ENCODE data around the gene PIGBOS1. TPM values are rescaled to one million over a fixed set of nuclear protein-coding genes. Genes with fewer than 3 reads are reported as not detected.
"Not testable (repeated sequence)": the region's sequence is repeated elsewhere in the genome, so short reads cannot be mapped to it uniquely, and the experiment has no call there.

The PIGBOS1 gene
- total RNA-seq, 4 donors from 2014 or later, result 10.4 to 30.4 (median 12.0) TPM

DNA sequence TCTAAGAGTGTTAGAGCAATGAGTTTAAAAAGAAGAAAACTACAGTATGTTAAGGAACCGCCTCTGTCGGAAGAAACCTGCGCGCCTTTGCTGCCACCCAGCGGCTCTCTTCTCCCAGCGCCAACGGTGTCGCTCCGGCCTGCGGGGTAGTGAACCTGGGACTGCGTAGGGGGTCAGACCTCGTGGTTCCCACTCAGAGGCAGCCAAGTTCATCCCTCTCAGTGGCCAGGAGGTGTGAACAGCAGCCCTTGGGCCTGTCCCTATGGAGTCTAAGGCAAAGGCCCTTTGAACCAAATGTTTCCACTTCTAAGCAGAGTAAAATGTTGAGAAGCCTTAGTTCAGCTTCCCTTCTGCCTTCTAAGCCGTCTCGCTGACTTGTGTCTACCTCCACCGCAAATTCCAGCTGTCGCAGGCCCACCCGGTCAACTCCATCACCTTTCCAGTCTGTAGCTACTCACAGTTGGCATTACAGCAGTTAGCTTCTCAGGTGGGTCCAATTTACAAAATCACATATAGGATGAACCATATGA is 28.3 kb downstream of the PIGBOS1 start:
- peak overlapping the region; percentile 82 for H3K4me3 ChIP-seq (ENCODE audit: low read depth, poor library complexity, severe bottlenecking)
- TF ChIP-seq, protein P1, sequence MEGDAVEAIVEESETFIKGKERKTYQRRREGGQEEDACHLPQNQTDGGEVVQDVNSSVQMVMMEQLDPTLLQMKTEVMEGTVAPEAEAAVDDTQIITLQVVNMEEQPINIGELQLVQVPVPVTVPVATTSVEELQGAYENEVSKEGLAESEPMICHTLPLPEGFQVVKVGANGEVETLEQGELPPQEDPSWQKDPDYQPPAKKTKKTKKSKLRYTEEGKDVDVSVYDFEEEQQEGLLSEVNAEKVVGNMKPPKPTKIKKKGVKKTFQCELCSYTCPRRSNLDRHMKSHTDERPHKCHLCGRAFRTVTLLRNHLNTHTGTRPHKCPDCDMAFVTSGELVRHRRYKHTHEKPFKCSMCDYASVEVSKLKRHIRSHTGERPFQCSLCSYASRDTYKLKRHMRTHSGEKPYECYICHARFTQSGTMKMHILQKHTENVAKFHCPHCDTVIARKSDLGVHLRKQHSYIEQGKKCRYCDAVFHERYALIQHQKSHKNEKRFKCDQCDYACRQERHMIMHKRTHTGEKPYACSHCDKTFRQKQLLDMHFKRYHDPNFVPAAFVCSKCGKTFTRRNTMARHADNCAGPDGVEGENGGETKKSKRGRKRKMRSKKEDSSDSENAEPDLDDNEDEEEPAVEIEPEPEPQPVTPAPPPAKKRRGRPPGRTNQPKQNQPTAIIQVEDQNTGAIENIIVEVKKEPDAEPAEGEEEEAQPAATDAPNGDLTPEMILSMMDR (IDR thresholded peaks at IDR 0.05), result peak in 1 of 3 donors; percentile 69
- no peak for TF ChIP-seq POLR2A (IDR thresholded peaks at IDR 0.05)
- intact Hi-C loops (cut with DNase I; ENCODE audit: low total_unique reads), result loop anchor here (5.0 kb wide), 1 partner anchor 73 kb away; no protein-coding TSS in a partner anchor
- WGBS, 2 donors, result 17 to 21% methylated on average over 17 of the region's 17 CpGs
- peak; percentile 79 to 97 for DNase-seq (ENCODE audit: low spot score in 2 of 2)

DNA sequence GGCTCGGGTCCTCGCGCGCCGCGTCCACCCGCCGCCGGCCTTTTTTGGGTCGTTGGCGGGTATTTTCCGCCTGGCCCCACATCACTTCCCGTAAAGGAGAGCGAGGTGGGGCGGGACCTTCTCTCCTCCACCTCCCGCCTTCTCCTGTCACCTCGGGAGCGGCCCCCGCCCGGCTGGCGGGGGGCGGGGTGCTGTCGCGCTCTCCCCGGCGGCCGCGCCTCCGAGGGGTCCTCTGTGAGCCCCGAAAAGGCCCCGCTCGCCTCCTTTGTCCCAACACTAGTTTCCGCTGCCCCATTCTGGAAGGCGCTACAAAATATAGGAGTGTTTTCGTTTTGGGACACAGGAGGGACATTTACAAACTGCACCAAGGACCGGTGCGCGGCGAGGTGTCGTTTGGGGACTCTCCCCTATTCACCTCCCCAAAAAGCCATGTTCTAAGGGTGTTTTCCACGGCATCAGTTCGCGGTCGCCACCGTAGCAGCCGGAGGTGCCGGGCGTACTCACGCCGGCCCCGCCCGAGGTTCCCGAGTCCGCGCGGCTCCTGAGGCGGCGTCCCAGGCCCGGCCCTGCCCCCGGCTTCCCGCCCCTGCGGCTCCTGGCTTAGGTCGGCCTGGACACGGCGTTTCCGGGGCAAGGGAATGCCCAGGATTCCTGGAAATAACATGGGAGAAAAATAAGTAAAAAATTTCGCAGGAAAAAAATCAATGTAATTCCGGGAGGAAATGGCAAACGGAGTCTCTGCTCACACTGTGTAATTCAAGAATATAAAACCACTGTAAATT is 29.0 kb downstream of the PIGBOS1 start, which contains the start of gene RAB27A:
Gene RAB27A (minus strand): TSS at position 68 of the 782 bp plus-strand sequence. CDS start 54,879 bp downstream, outside the sequence.
- intact Hi-C loops (cut with DNase I; ENCODE audit: low total_unique reads), result loop anchor here (5.0 kb wide), 1 partner anchor 73 kb away; no protein-coding TSS in a partner anchor
- peak within 1 kb of the TSS; percentile 82 for H3K4me3 ChIP-seq (ENCODE audit: low read depth, poor library complexity, severe bottlenecking)
- DNase-seq (ENCODE audit: low spot score in 2 of 2), result peak; percentile 39 to 92
- TF ChIP-seq, protein P1 (IDR thresholded peaks at IDR 0.05), result no peak
- no peak for TF ChIP-seq POLR2A (IDR thresholded peaks at IDR 0.05)
- 0 to 1% methylated on average over 54 to 68 of the region's 69 CpGs for WGBS, 2 donors

- TF ChIP-seq POLR2A (IDR thresholded peaks at IDR 0.05), result no peak
- peak; percentile 16 to 90 for DNase-seq (ENCODE audit: low spot score in 2 of 2)
- intact Hi-C loops (cut with DNase I; ENCODE audit: low total_unique reads), result no loop called here
These were observed 29.7 kb downstream of the PIGBOS1 start for GRCh38 chr15:55289011-55289745.

GRCh38 chr15:55288006-55288717 is 30.8 kb downstream of the PIGBOS1 start:
- 92 to 96% methylated on average over 8 of the region's 8 CpGs for whole genome bisulfite sequencing, 2 donors
- intact Hi-C loops (cut with DNase I; ENCODE audit: low total_unique reads), result no loop called here
- no peak for DNase-seq (ENCODE audit: low spot score in 2 of 2)
- H3K4me3 ChIP-seq (ENCODE audit: low read depth, poor library complexity, severe bottlenecking), result no peak overlapping the region
- TF ChIP-seq, protein P1 (IDR thresholded peaks at IDR 0.05), result no peak
- TF ChIP-seq POLR2A (IDR thresholded peaks at IDR 0.05), result no peak

More at GRCh38 chr15:55289011-55289745, 29.7 kb downstream of the PIGBOS1 start:
- WGBS, 2 donors, result 1 to 5% methylated on average over 11 to 22 of the region's 37 CpGs
- H3K4me3 ChIP-seq (ENCODE audit: low read depth, poor library complexity, severe bottlenecking), result peak overlapping the region; percentile 82

DNA sequence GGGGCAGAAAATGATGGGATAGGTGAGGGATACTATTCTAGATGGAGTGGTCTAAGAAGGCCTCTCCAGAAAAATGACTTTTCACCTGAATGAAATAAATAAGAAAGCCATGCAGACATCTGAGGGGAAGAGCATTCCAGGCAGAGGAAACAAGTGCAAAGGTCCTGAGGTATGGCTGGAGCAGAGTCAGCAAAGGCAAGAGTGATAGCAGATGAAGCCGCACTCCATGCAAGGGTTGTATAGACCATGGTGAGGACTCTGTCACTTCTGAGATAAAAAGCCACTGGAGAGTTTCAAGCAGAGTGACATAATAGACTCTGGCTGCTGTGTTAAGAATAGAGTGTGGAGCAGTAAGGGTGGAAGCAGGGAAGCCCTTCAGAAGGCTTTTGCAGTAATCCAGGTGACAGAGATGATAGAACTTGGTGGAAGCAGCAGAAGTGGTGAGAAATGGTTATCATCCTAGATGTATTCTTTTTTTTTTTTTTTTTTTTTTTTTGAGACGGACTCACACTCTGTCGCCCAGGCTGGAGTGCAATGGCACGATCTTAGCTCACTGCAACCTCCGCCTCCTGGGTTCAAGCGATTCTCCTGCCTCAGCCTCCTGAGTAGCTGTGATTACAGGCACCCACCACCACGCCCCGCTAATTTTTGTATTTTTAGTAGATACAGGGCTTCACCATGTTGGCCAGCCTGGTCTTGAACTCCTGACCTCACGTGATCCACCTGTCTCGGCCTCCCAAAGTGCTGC is 32.3 kb downstream of the PIGBOS1 start:
- intact Hi-C loops (cut with DNase I; ENCODE audit: low total_unique reads), result not testable (repeated sequence)
- 95 to 96% methylated on average over 10 of the region's 10 CpGs for WGBS, 2 donors

DNA sequence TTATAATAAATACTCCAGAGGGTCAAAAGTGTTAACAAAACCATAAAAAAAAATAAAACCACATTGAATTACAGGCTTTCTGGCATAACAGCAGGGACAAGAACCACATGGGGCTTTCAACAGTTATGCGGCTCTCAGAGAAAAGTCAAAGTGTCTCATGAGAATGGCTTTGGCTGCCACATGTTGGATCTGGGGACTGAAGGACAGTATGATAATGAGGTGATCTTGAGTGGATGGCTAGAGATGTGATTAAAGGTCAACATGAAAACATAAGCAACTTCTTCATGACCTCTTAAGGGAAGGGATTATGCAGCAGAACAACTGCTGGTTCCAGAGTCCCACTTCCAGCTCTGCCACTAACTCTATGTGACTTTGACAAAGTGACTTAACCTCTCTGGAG is 34.5 kb downstream of the PIGBOS1 start:
- WGBS, 2 donors, result 84 to 93% methylated on average over 1 of the region's 1 CpG
- TF ChIP-seq POLR2A (IDR thresholded peaks at IDR 0.05), result no peak
- TF ChIP-seq, protein P1 (IDR thresholded peaks at IDR 0.05), result no peak
- H3K4me3 ChIP-seq (ENCODE audit: low read depth, poor library complexity, severe bottlenecking), result no peak overlapping the region
- intact Hi-C loops (cut with DNase I; ENCODE audit: low total_unique reads), result no loop called here
- DNase-seq (ENCODE audit: low spot score in 2 of 2), result no peak

More for the DNA sequence above, 32.3 kb downstream of the PIGBOS1 start:
- H3K4me3 ChIP-seq (ENCODE audit: low read depth, poor library complexity, severe bottlenecking); DNase-seq (ENCODE audit: low spot score in 2 of 2): not testable (repeated sequence)

Measured in lower leg skin (tissue), 4 donors.